HG03108 (cell line): ENCODE measurements around the gene LRRC8D.
"Not testable (repeated sequence)": the region's sequence is repeated elsewhere in the genome, so short reads cannot be mapped to it uniquely, and the experiment has no call there.

Source experiments
- ATAC-seq: cut with Tn5 transposase; IDR thresholded peaks from one replicate; pipeline ENCODE4 v1.9.1; 2021; ENCODE audit warnings: moderate library complexity; ENCODE audit not compliant: unreplicated experiment

Gene LRRC8D

DNA sequence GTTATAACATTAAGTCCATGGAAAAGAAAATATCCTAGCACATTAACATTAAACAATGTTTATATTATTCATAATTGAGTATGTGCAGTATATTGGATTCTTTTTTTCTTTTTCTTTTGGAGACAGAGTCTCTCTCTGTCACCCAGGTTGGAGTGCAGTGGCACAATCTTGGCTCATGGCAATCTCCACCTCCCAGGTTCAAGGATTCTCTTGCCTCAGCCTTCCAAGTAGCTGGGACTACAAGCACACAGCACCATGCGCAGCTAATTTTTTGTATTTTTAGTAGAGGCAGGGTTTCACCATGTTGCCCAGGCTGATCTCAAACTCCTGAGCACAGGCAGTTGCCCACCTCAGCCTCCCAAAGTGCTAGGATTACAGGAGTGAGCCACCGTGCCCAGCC lies 162.0 kb downstream of the LRRC8D start:
- not testable (repeated sequence) for ATAC-seq

DNA sequence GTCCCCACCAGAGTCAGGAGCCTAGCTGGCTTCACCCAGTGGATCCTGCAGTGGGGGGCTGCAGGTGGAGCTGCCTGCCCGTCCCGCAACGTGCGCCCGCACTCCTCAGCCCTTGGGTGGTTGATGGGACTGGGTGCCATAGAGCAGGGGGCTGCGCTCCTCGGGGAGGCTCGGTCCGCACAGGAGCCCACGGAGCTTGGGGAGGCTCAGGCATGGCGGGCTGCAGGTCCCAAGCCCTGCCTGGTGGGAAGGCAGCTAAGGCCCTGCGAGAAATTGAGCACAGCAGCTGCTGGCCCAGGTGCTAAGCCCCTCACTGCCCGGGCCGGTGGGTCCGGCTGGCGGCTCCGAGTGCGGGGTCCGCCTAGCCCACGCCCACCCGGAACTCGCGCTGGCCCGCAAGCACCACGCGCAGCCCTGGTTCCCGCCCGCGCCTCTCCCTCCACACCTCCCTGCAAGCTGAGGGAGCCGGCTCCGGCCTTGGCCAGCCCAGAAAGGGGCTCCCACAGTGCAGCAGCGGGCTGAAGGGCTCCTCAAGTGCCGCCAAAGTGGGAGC lies 163.8 kb downstream of the LRRC8D start:
- not testable (repeated sequence) for ATAC-seq

DNA sequence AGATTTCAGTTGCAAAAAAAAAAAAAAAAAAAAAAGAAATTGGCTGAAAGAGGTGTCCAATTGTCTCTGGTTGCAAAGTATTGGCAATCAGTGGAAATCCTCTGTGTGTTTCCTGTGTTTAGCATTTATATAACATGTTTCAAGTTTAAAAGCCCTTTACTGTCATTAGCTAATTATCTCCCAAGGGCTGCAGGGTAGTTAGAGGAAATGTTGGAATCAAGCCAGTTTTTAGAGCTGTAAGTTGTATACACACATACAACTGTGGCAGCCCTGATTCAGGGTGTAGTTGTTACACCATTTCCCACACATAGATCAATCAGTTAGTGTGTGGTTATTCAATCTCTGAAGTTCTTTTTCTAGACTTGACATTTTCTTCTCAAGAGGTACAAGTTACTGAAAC lies 165.2 kb downstream of the LRRC8D start:
- no peak for ATAC-seq
